AG10803 (cell line): Measurements from ENCODE around the gene TMEM132A.

ENCODE experiments used
- DNase-seq: peaks from one replicate; pipeline ENCODE4 v3.0.0; 2010; ENCODE audit warnings: low read depth
- H3K4me3 ChIP-seq: 2 replicates; pipeline ENCODE4 v1.5.1; 2011; ENCODE audit warnings: mild to moderate bottlenecking, low read length, control low read depth
- CTCF ChIP-seq: conservative IDR thresholded peaks from 2 replicates; pipeline ENCODE4 v1.5.1; 2011; ENCODE audit warnings: mild to moderate bottlenecking, low read length, control low read depth, inconsistent platforms

TMEM132A gene

GRCh38 chr11:60938500-60938899 is 14.2 kb downstream of the TMEM132A start:
- H3K4me3 ChIP-seq, result no peak overlapping the region
- no peak for TF ChIP-seq CTCF
- DNase-seq, result no peak

GRCh38 chr11:60939301-60939700 is 15.0 kb downstream of the TMEM132A start:
- DNase-seq, result no peak
- TF ChIP-seq CTCF, result no peak
- no peak overlapping the region for H3K4me3 ChIP-seq

GRCh38 chr11:60939855-60940254 is 15.6 kb downstream of the TMEM132A start:
- no peak overlapping the region for H3K4me3 ChIP-seq
- no peak for DNase-seq
- no peak for TF ChIP-seq CTCF

DNA sequence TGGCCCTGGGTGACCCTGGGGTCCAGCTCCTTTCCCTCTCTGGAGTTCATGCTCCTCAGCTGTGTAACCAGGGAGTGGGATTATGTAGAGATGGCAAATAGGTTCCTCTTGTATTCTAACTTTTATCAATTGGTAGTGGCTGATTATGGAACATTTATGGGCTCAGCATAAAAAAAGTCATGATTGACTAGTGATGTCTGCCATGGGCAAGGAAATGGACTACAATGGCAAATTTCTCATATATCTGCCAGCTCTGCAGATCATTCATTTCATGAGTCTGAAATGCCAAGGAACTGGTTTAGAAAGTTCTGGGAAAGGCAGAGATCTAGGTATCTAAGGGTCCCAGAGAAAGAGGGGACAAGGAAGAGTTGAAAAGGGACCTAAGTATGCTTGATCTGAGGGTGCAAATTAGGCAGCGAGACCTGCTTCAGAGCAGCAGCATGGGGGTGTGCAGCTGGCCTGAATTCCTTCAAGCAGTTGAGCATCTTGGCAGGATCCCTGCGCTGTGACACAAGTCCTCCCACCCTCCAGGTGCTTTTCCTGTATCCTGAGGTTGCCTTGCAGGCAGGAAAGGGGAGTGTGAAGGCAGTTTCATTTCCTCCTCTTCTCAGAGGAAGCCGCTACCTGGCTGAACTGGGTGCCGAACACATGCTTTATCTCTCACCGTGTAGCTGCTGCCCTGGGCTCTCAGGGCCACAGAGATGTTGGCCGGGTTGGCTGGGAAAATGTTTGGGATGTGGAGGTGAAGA is 17.3 kb downstream of the TMEM132A start:
- H3K4me3 ChIP-seq, result no peak overlapping the region
- no peak for TF ChIP-seq CTCF
- no peak for DNase-seq

DNA sequence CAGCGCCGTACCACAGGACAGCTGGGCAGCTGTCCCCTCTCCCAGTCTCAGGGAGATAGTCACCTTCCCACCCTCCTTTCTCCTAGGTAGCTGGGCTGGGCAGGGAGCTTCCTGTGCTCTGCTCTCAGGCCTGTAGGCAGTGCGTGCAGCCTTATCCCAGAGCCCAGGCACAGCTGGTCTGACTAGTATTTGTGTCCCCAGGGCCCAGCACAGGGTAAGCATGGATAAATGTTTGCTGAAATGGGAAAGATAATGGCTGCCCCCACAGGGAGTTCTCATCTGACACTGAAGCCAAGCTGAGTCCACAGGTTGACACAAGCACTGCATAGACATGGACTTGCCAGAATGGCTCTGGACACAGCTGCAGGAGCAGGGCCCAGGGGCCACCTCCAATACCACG is 18.0 kb downstream of the TMEM132A start:
- no peak overlapping the region for H3K4me3 ChIP-seq
- no peak for TF ChIP-seq CTCF
- DNase-seq, result no peak

- DNase-seq, result no peak
- no peak overlapping the region for H3K4me3 ChIP-seq
- TF ChIP-seq CTCF, result no peak
These were observed 18.8 kb downstream of the TMEM132A start for GRCh38 chr11:60942970-60943565.
